Activated CD4-positive, alpha-beta T cell treated with anti-CD3 and anti-CD28 coated beads, Interleukin-2, amount 50 U/mL, for 24 hours (primary cell): Measurements from ENCODE around the gene ATE1.
"Not testable (repeated sequence)": the region's sequence is repeated elsewhere in the genome, so short reads cannot be mapped to it uniquely, and the experiment has no call there.

ENCODE experiments used
- DNase-seq, 2 donors: peaks; one replicate each; pipeline ENCODE4 v3.0.0-alpha.2; 2020; ENCODE audit warnings: low read depth in 1 of 2, low spot score in 1 of 2

ATE1 gene

GRCh38 chr10:121930268-121931085, 2.6 kb upstream of the ATE1 start:
- DNase-seq, result not testable (repeated sequence)

- DNase-seq, result not testable (repeated sequence)
Measured at GRCh38 chr10:121929585-121930267, 1.9 kb upstream of the ATE1 start.

GRCh38 chr10:121928528-121928884, 675 bp upstream of the ATE1 start:
- DNase-seq, result no peak

- DNase-seq, result peak in 1 of 2 donors; percentile 8
Measured at GRCh38 chr10:121927318-121927840, 452 bp downstream of the ATE1 start.

- DNase-seq, result peak in 1 of 2 donors; percentile 1
Measured at GRCh38 chr10:121926671-121927317, 1.0 kb downstream of the ATE1 start.

- DNase-seq, result no peak
Measured at GRCh38 chr10:121926157-121926556, 1.7 kb downstream of the ATE1 start.

GRCh38 chr10:121921238-121921931, 6.4 kb downstream of the ATE1 start:
- DNase-seq, result no peak

GRCh38 chr10:121919666-121920065, 8.2 kb downstream of the ATE1 start:
- no peak for DNase-seq

- not testable (repeated sequence) for DNase-seq
Measured at GRCh38 chr10:121918800-121919199, 9.0 kb downstream of the ATE1 start.

GRCh38 chr10:121914661-121915060, 13.2 kb downstream of the ATE1 start:
- DNase-seq, result no peak

GRCh38 chr10:121911421-121911697, 16.5 kb downstream of the ATE1 start:
- no peak for DNase-seq

GRCh38 chr10:121910673-121911420, 17.0 kb downstream of the ATE1 start:
- no peak for DNase-seq

GRCh38 chr10:121904888-121905287, 22.9 kb downstream of the ATE1 start:
- no peak for DNase-seq

GRCh38 chr10:121900443-121901174, 27.2 kb downstream of the ATE1 start:
- DNase-seq, result peak in 1 of 2 donors; percentile 4

- DNase-seq, result no peak
Measured at GRCh38 chr10:121899727-121900126, 28.1 kb downstream of the ATE1 start.

- no peak for DNase-seq
Measured at GRCh38 chr10:121891103-121891502, 36.7 kb downstream of the ATE1 start.

- no peak for DNase-seq
Measured at GRCh38 chr10:121889212-121889611, 38.6 kb downstream of the ATE1 start.

- DNase-seq, result peak; percentile 6 to 29
Measured at GRCh38 chr10:121886997-121887622, 40.7 kb downstream of the ATE1 start.

- no peak for DNase-seq
Measured at GRCh38 chr10:121886181-121886580, 41.6 kb downstream of the ATE1 start.

GRCh38 chr10:121880895-121881294, 46.9 kb downstream of the ATE1 start:
- no peak for DNase-seq
